Endodermal cell (in vitro differentiated cells): ENCODE data around the gene LY86. TPM values are rescaled to one million over a fixed set of nuclear protein-coding genes. Genes with fewer than 3 reads are reported as not detected.

Source experiments
- DNase-seq: peaks from one replicate; pipeline ENCODE4 v3.0.0-alpha.2; 2017
- H3K27ac ChIP-seq: 2 replicates; pipeline ENCODE4 v1.5.1; 2013; ENCODE audit warnings: mild to moderate bottlenecking, low read depth, low read length, moderate library complexity
- H3K27me3 ChIP-seq: 2 replicates; pipeline ENCODE4 v1.6.1; 2013; ENCODE audit warnings: mild to moderate bottlenecking, low read length, moderate library complexity; ENCODE audit not compliant: insufficient read depth, control insufficient read depth, poor library complexity, severe bottlenecking
- H3K36me3 ChIP-seq: 2 replicates; pipeline ENCODE4 v1.7.0; 2013; ENCODE audit warnings: mild to moderate bottlenecking, low read length, moderate library complexity; ENCODE audit not compliant: control insufficient read depth, insufficient read depth
- H3K4me1 ChIP-seq: one replicate; pipeline ENCODE4 v1.7.0; 2013; ENCODE audit warnings: low read length; ENCODE audit not compliant: control insufficient read depth, insufficient read depth
- H3K4me3 ChIP-seq: 2 replicates; pipeline ENCODE4 v1.5.1; 2013; ENCODE audit warnings: mild to moderate bottlenecking, low read length, moderate library complexity
- H3K9ac ChIP-seq: 2 replicates; pipeline ENCODE4 v1.6.1; 2013; ENCODE audit warnings: mild to moderate bottlenecking, low read length, moderate library complexity; ENCODE audit not compliant: poor library complexity, severe bottlenecking; ENCODE audit errors: extremely low read depth
- H3K9me3 ChIP-seq: 2 replicates; pipeline ENCODE4 v1.6.1; 2013; ENCODE audit warnings: mild to moderate bottlenecking, low read length, moderate library complexity; ENCODE audit not compliant: control insufficient read depth
- H3K27ac Mint-ChIP-seq: 2 replicates; pipeline ENCODE4 v1.8.0; 2020; ENCODE audit warnings: mixed read lengths
- H3K27me3 Mint-ChIP-seq: 2 replicates; pipeline ENCODE4 v1.8.0; 2021; ENCODE audit warnings: mild to moderate bottlenecking, mixed read lengths; ENCODE audit not compliant: insufficient read depth
- H3K36me3 Mint-ChIP-seq: 2 replicates; pipeline ENCODE4 v1.8.0; 2020; ENCODE audit warnings: low read depth, mixed read lengths
- H3K4me1 Mint-ChIP-seq: 2 replicates; pipeline ENCODE4 v1.8.0; 2020; ENCODE audit warnings: mixed read lengths
- H3K4me3 Mint-ChIP-seq: 2 replicates; pipeline ENCODE4 v1.8.0; 2020; ENCODE audit warnings: mild to moderate bottlenecking, moderate library complexity, mixed read lengths
- H3K9me3 Mint-ChIP-seq: 2 replicates; pipeline ENCODE4 v1.8.0; 2020; ENCODE audit warnings: mild to moderate bottlenecking, mixed read lengths
- WGBS, 2 experiments: methylation state at CpG; one replicate each; pipeline versions ENCODE4 v1.1.5 to v1.1.7; 2013; ENCODE audit warnings: missing lambda C conversion rate in 2 of 2, mixed read lengths in 1 of 2; ENCODE audit not compliant: insufficient coverage in 1 of 2, insufficient read length in 1 of 2; 5-methylcytosine and 5-hydroxymethylcytosine counted together
- total RNA-seq, 2 donors: library from RNA; stranded (reverse); fragmentation: NEBNext Ultra II Directional in 1 of 2; extraction: Animal tissue kit (Norgen Biotek cat#: 25700) in 1 of 2; gene quantifications; 2 replicates in 1 of 2; 3 replicates in 1 of 2; pipeline ENCODE4 v1.2.1, GENCODE V29; 2021
- TF ChIP-seq, protein P1 (sequence below): fragments of 200-600 bp; sonication (generic); conservative IDR thresholded peaks from 2 replicates; pipeline ENCODE4 v1.5.0; 2021; ENCODE audit warnings: antibody characterized with exemption, mild to moderate bottlenecking

Gene LY86
- total RNA-seq, 2 donors from 2014 or later: not detected

DNA sequence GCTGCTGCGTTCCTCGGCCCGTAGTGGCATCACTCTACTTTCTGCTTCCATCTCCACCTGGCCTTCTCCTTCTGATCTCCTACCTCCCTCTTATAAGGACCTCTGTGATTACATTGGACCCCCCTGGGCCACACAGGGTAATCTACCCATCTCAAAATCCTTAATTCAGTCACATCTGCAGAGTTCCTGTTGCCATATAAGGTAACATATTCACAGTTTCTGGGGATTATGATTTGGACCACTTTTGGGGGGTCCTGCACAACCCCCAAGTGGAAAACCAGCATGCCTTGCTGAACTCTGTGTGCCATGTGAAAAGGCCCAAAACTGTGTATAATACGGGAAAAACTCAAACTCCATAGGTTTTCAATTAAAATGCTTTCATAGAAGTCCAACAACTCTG, 51.1 kb downstream of the LY86 start:
- no peaks in the 10 kb centered on the region for H3K36me3 Mint-ChIP-seq
- Histone ChIP-seq H3K4me3 (no peak overlapping the region), H3K9me3 (no peaks in the 10 kb centered on the region), H3K27me3 (no peaks in the 10 kb centered on the region), H3K9ac (no peak overlapping the region), H3K36me3 (no peaks in the 10 kb centered on the region), H3K4me1 (no peaks in the 10 kb centered on the region), H3K27ac (no peak overlapping the region)
- TF ChIP-seq, protein P1, sequence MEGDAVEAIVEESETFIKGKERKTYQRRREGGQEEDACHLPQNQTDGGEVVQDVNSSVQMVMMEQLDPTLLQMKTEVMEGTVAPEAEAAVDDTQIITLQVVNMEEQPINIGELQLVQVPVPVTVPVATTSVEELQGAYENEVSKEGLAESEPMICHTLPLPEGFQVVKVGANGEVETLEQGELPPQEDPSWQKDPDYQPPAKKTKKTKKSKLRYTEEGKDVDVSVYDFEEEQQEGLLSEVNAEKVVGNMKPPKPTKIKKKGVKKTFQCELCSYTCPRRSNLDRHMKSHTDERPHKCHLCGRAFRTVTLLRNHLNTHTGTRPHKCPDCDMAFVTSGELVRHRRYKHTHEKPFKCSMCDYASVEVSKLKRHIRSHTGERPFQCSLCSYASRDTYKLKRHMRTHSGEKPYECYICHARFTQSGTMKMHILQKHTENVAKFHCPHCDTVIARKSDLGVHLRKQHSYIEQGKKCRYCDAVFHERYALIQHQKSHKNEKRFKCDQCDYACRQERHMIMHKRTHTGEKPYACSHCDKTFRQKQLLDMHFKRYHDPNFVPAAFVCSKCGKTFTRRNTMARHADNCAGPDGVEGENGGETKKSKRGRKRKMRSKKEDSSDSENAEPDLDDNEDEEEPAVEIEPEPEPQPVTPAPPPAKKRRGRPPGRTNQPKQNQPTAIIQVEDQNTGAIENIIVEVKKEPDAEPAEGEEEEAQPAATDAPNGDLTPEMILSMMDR: no peak
- no peak overlapping the region for H3K4me3 Mint-ChIP-seq
- WGBS, 2 experiments: 91 to 94% methylated on average over 1 to 4 of the region's 4 CpGs
- H3K27me3 Mint-ChIP-seq: no peaks in the 10 kb centered on the region
- peaks cover 2% of the 10 kb centered on the region for H3K9me3 Mint-ChIP-seq
- DNase-seq: no peak
- H3K27ac Mint-ChIP-seq: no peak overlapping the region
- peaks cover 6% of the 10 kb centered on the region for H3K4me1 Mint-ChIP-seq

GRCh38 chr6:6640926-6641325, 52.4 kb downstream of the LY86 start:
- Mint-ChIP-seq H3K4me3 (no peak overlapping the region), H3K36me3 (no peaks in the 10 kb centered on the region), H3K27me3 (no peaks in the 10 kb centered on the region), H3K27ac (no peak overlapping the region), H3K9me3 (peaks cover 2% of the 10 kb centered on the region), H3K4me1 (peaks cover 6% of the 10 kb centered on the region)
- no peaks in the 10 kb centered on the region for H3K9me3 ChIP-seq
- peaks cover 4% of the 10 kb centered on the region for H3K27me3 ChIP-seq
- no peak for DNase-seq
- H3K36me3 ChIP-seq: no peaks in the 10 kb centered on the region
- TF ChIP-seq, protein P1: no peak
- H3K4me3 ChIP-seq: no peak overlapping the region
- H3K4me1 ChIP-seq: no peaks in the 10 kb centered on the region
- 78 to 88% methylated on average over 1 to 4 of the region's 4 CpGs for WGBS, 2 experiments
- no peak overlapping the region for H3K27ac ChIP-seq
- no peak overlapping the region for H3K9ac ChIP-seq

DNA sequence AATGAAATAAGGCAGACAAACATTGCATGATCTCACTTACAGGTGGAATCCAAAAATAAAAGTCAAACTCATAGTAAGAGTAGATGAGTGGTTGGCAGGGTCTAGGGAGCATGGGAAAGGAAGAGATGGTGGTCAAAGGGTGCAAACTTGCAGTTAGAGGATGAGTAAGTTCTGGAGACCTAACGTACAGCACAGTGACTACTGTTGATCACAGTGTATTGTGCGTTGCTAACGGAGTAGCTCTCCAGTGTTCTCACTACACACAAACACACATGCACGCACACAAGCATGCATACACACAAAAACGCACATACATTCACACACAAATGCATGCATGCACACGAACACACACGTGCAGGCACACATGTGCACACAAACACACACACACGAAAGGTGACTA, 54.9 kb downstream of the LY86 start:
- Histone ChIP-seq H3K9me3 (no peaks in the 10 kb centered on the region), H3K27me3 (peaks cover 4% of the 10 kb centered on the region), H3K36me3 (no peaks in the 10 kb centered on the region), H3K4me1 (no peaks in the 10 kb centered on the region), H3K9ac (no peak overlapping the region), H3K4me3 (no peak overlapping the region), H3K27ac (no peak overlapping the region)
- Mint-ChIP-seq H3K9me3 (peaks cover 2% of the 10 kb centered on the region), H3K36me3 (no peaks in the 10 kb centered on the region), H3K4me3 (no peak overlapping the region), H3K27ac (no peak overlapping the region), H3K27me3 (no peaks in the 10 kb centered on the region), H3K4me1 (no peaks in the 10 kb centered on the region)
- 91 to 95% methylated on average over 4 to 8 of the region's 8 CpGs for WGBS, 2 experiments
- DNase-seq: no peak
- TF ChIP-seq, protein P1: no peak
